Nephron progenitor cell (in vitro differentiated cells): ENCODE results near the gene PALD1.

Source experiments
- DNase-seq: peaks from one replicate; pipeline ENCODE4 v3.0.0; 2021
- H3K27ac Mint-ChIP-seq: 2 replicates; pipeline ENCODE4 v1.8.0; 2021; ENCODE audit warnings: mild to moderate bottlenecking, moderate library complexity, mixed read lengths
- H3K27me3 Mint-ChIP-seq: 2 replicates; pipeline ENCODE4 v1.8.0; 2021; ENCODE audit warnings: mild to moderate bottlenecking, low read depth, mixed read lengths; ENCODE audit not compliant: poor library complexity
- H3K36me3 Mint-ChIP-seq: 2 replicates; pipeline ENCODE4 v1.8.0; 2021; ENCODE audit warnings: low read depth, mixed read lengths
- H3K4me1 Mint-ChIP-seq: 2 replicates; pipeline ENCODE4 v1.8.0; 2021; ENCODE audit warnings: mixed read lengths
- H3K4me3 Mint-ChIP-seq: 2 replicates; pipeline ENCODE4 v1.8.0; 2021; ENCODE audit warnings: mild to moderate bottlenecking, moderate library complexity, mixed read lengths
- H3K9me3 Mint-ChIP-seq: 2 replicates; pipeline ENCODE4 v1.8.0; 2021; ENCODE audit warnings: mild to moderate bottlenecking, moderate library complexity, mixed read lengths
- TF ChIP-seq, protein P1 (sequence below): fragments of 200-600 bp; sonication (generic); IDR thresholded peaks from 2 replicates; pipeline ENCODE4 v1.5.0; 2021; ENCODE audit warnings: antibody characterized with exemption

Gene PALD1

GRCh38 chr10:70539471-70539870 lies 60.9 kb downstream of the PALD1 start:
- TF ChIP-seq, protein P1, sequence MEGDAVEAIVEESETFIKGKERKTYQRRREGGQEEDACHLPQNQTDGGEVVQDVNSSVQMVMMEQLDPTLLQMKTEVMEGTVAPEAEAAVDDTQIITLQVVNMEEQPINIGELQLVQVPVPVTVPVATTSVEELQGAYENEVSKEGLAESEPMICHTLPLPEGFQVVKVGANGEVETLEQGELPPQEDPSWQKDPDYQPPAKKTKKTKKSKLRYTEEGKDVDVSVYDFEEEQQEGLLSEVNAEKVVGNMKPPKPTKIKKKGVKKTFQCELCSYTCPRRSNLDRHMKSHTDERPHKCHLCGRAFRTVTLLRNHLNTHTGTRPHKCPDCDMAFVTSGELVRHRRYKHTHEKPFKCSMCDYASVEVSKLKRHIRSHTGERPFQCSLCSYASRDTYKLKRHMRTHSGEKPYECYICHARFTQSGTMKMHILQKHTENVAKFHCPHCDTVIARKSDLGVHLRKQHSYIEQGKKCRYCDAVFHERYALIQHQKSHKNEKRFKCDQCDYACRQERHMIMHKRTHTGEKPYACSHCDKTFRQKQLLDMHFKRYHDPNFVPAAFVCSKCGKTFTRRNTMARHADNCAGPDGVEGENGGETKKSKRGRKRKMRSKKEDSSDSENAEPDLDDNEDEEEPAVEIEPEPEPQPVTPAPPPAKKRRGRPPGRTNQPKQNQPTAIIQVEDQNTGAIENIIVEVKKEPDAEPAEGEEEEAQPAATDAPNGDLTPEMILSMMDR: no peak
- Mint-ChIP-seq H3K27me3 (peaks cover 2% of the 10 kb centered on the region), H3K4me1 (peaks cover 36% of the 10 kb centered on the region), H3K27ac (no peak overlapping the region), H3K4me3 (no peak overlapping the region), H3K36me3 (no peaks in the 10 kb centered on the region), H3K9me3 (no peaks in the 10 kb centered on the region)
- DNase-seq: no peak

DNA sequence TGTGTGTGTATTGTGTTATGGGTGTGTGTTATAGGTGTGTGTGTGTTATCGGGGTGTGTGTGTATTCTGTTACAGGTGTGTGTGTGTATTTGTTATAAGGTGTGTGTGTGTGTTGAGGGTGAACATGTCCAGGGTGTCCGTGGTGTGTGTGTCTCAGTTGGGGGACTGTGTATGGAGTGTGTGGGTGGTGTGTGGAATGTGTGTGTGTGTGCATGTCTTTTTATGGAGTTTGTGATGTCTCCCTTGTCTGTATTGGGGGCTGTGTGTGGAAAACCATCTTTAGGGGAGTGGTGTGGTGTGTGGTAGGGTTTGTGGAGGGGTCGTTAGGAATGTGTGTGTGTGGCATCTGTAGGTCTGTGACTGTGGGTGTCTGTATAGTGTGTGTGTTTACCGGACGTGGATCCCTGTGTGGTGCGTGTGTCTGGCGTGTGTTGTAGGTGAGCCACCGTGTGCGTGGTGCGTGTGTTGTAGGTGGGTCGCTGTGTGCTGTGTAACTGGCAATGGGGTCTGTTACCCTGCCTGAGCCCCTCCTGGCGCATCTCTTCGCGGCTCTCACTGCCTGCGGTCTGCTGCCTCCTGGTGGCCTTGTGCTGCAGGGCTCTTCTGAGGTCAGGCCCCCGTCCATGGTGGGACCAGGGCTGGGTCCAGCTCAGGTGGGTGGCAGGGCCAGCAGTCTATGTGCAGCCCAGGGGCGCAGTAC lies 61.7 kb downstream of the PALD1 start:
- TF ChIP-seq, protein P1: peak; percentile 50
- DNase-seq: peak; percentile 52
- no peaks in the 10 kb centered on the region for H3K9me3 Mint-ChIP-seq
- peaks cover 37% of the 10 kb centered on the region for H3K4me1 Mint-ChIP-seq
- H3K27ac Mint-ChIP-seq: peak overlapping the region; percentile 16
- H3K36me3 Mint-ChIP-seq: no peaks in the 10 kb centered on the region
- H3K4me3 Mint-ChIP-seq: no peak overlapping the region
- peaks cover 5% of the 10 kb centered on the region for H3K27me3 Mint-ChIP-seq

DNA sequence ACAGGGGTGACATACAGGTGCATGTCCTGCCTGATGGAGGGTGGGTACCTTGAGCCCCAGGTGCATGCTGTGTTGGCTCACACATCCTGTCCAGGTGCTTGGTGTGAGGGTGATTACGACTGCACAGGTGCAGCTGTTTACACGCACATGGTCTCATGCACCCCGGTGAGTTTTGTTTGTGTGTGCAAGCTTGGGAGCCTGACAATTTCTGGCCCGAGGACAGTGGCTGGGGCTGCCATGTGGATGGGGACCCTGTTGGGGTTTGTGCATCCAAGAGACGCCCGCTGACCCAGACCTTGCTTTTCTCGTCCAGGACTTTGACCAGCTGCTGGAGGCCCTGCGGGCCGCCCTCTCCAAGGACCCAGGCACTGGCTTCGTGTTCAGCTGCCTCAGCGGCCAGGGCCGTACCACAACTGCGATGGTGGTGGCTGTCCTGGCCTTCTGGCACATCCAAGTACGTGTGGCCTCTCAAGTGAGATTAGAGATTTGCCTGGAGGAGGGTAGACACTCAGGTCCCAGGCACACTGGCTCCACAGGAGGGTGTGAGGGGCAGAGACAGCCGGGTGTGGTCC lies 62.3 kb downstream of the PALD1 start:
- Mint-ChIP-seq H3K9me3 (no peaks in the 10 kb centered on the region), H3K27ac (no peak overlapping the region), H3K36me3 (no peaks in the 10 kb centered on the region), H3K4me1 (peaks cover 33% of the 10 kb centered on the region), H3K27me3 (peaks cover 5% of the 10 kb centered on the region), H3K4me3 (no peak overlapping the region)
- TF ChIP-seq, protein P1: no peak
- DNase-seq: no peak

- Mint-ChIP-seq H3K27me3 (peaks cover 5% of the 10 kb centered on the region), H3K4me3 (no peak overlapping the region), H3K9me3 (no peaks in the 10 kb centered on the region), H3K4me1 (peaks cover 22% of the 10 kb centered on the region), H3K27ac (no peak overlapping the region), H3K36me3 (no peaks in the 10 kb centered on the region)
- no peak for DNase-seq
- TF ChIP-seq, protein P1: no peak
Measured at GRCh38 chr10:70541736-70542564, 63.4 kb downstream of the PALD1 start.

DNA sequence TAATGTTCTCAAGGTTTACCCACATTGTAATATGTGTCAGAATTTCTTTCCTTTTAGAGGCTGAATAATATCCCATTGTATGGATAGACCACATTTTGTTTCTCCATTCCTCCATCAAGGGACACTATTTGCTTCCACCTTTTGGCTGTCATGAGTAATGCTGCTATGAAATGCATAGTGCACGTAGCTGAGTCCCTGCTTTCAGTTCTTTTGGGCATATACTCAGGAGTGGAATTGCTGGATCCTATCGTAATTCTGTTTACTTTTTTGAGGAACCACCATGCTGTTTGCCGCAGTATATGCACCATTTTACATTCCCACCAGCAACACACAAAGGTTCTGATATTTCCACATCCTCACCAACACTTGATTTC lies 64.0 kb downstream of the PALD1 start:
- Mint-ChIP-seq H3K4me1 (peaks cover 22% of the 10 kb centered on the region), H3K9me3 (no peaks in the 10 kb centered on the region), H3K36me3 (no peaks in the 10 kb centered on the region), H3K4me3 (no peak overlapping the region), H3K27me3 (peaks cover 5% of the 10 kb centered on the region), H3K27ac (no peak overlapping the region)
- DNase-seq: no peak
- TF ChIP-seq, protein P1: no peak
